ENCODE measurements around the gene SLC25A34. TPM values are rescaled to one million over a fixed set of nuclear protein-coding genes. Genes with fewer than 3 reads are reported as not detected.
"Not testable (repeated sequence)": the region's sequence is repeated elsewhere in the genome, so short reads cannot be mapped to it uniquely, and the experiment has no call there.

Gene SLC25A34
- total RNA-seq, 4 donors from 2014 or later, result 12.9 to 73.3 (median 36.2) TPM

- Histone ChIP-seq H3K36me3 (no peaks in the 10 kb centered on the region), H3K27ac (no peak overlapping the region), H3K9me3 (no peaks in the 10 kb centered on the region), H3K4me3 (no peak overlapping the region), H3K4me1 (peaks cover 0 to 20% (median 2%) of the 10 kb centered on the region in 4 donors), H3K27me3 (no peaks in the 10 kb centered on the region)
- no peak for DNase-seq
- in situ Hi-C loops (cut with MboI; ENCODE audit: low pct_ligation_motif_present in 1 of 4, low pct_unique_long_range_greater_than_20kb in 1 of 4, low sequenced_read_pairs in 3 of 4), result no loop called here
- intact Hi-C loops (cut with DNase I; ENCODE audit: low total_unique reads), result no loop called here
- TF ChIP-seq POLR2A (IDR thresholded peaks at IDR 0.05) (no peak), POLR2AphosphoS5 (IDR thresholded peaks at IDR 0.05) (no peak), EP300 (IDR thresholded peaks at IDR 0.05; ENCODE audit: low read depth) (no peak), CTCF (IDR thresholded peaks at IDR 0.05) (no peak)
- 72 to 78% methylated on average over 5 of the region's 5 CpGs for WGBS, 2 donors (ENCODE audit: low coverage in 1 of 2)
These were observed 43.9 kb upstream of the SLC25A34 start for GRCh38 chr1:15692121-15692682.

DNA sequence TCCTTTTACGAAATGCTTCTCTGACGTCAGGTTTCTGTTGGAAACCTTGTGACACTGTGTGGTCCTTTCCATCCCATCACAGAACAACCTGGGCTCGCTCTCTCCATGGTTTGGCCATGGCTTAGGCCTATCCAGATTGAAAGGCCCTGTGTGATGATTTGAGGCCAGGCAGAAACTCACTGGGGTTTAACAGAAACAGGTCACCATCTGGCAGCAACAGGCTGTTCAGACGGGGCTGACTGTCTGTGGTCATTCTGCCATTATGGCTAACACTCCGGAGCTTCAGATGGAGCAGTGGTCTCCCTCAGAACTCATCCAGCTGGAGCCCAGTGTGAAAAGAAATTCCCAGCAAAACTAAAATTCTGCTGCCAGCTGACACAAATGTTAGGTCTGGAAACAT, 42.7 kb upstream of the SLC25A34 start:
- H3K4me3 ChIP-seq, result no peak overlapping the region
- H3K36me3 ChIP-seq, result no peaks in the 10 kb centered on the region
- in situ Hi-C loops (cut with MboI; ENCODE audit: low pct_ligation_motif_present in 1 of 4, low pct_unique_long_range_greater_than_20kb in 1 of 4, low sequenced_read_pairs in 3 of 4) (no loop called here), intact Hi-C loops (cut with DNase I; ENCODE audit: low total_unique reads) (no loop called here)
- WGBS, 2 donors (ENCODE audit: low coverage in 1 of 2), result 89% methylated on average over 5 of the region's 5 CpGs; no CpG with 5 or more reads in 1 of the 2 donors
- TF ChIP-seq POLR2AphosphoS5 (IDR thresholded peaks at IDR 0.05) (no peak), CTCF (IDR thresholded peaks at IDR 0.05) (no peak), EP300 (IDR thresholded peaks at IDR 0.05; ENCODE audit: low read depth) (no peak), POLR2A (IDR thresholded peaks at IDR 0.05) (no peak)
- H3K4me1 ChIP-seq, result peaks cover 0 to 30% (median 4%) of the 10 kb centered on the region in 4 donors
- no peak overlapping the region for H3K27ac ChIP-seq
- H3K27me3 ChIP-seq, result no peaks in the 10 kb centered on the region
- no peak for DNase-seq
- no peaks in the 10 kb centered on the region for H3K9me3 ChIP-seq

GRCh38 chr1:15696956-15697521, 39.0 kb upstream of the SLC25A34 start:
- in situ Hi-C loops (cut with MboI; ENCODE audit: low pct_ligation_motif_present in 1 of 4, low pct_unique_long_range_greater_than_20kb in 1 of 4, low sequenced_read_pairs in 3 of 4), result no loop called here
- peak; percentile 44 for DNase-seq
- H3K4me3 ChIP-seq, result no peak overlapping the region
- WGBS, 2 donors (ENCODE audit: low coverage in 1 of 2), result 52 to 70% methylated on average over 8 to 10 of the region's 10 CpGs
- H3K36me3 ChIP-seq, result no peaks in the 10 kb centered on the region
- peak overlapping the region; percentile 39 to 61 (median 47) for H3K27ac ChIP-seq
- H3K27me3 ChIP-seq, result no peaks in the 10 kb centered on the region
- TF ChIP-seq POLR2A (IDR thresholded peaks at IDR 0.05) (no peak), POLR2AphosphoS5 (IDR thresholded peaks at IDR 0.05) (no peak), EP300 (IDR thresholded peaks at IDR 0.05; ENCODE audit: low read depth) (no peak), CTCF (IDR thresholded peaks at IDR 0.05) (no peak)
- no peaks in the 10 kb centered on the region for H3K9me3 ChIP-seq
- intact Hi-C loops (cut with DNase I; ENCODE audit: low total_unique reads), result no loop called here
- H3K4me1 ChIP-seq, result peaks cover 0 to 31% (median 8%) of the 10 kb centered on the region in 4 donors

DNA sequence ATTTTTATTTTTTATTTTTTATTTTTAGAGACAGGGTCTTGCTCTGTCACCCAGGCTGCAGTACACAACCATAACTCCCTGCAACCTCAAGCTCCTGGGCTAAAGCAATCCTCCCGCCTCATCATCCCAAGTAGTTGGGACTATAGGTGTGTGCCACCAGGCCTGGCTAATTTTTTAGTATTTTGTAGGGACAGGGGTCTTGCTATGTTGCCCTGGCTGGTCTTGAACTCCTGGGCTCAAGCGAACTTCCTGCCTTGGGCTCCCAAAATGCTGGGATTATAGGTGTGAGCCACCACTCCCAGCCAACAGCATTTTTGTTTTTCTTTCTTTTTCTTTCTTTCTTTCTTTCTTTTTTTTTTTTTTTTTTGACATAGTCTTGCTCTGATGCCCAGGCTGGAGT, 37.9 kb upstream of the SLC25A34 start:
- Histone ChIP-seq H3K27ac (no peak overlapping the region), H3K4me3 (no peak overlapping the region), H3K27me3 (no peaks in the 10 kb centered on the region), H3K9me3 (no peaks in the 10 kb centered on the region), H3K36me3 (no peaks in the 10 kb centered on the region), H3K4me1 (peaks cover 5 to 36% (median 13%) of the 10 kb centered on the region in 4 donors)
- TF ChIP-seq EP300 (IDR thresholded peaks at IDR 0.05; ENCODE audit: low read depth) (no peak), POLR2AphosphoS5 (IDR thresholded peaks at IDR 0.05) (no peak), CTCF (IDR thresholded peaks at IDR 0.05) (no peak), POLR2A (IDR thresholded peaks at IDR 0.05) (no peak)
- in situ Hi-C loops (cut with MboI; ENCODE audit: low pct_ligation_motif_present in 1 of 4, low pct_unique_long_range_greater_than_20kb in 1 of 4, low sequenced_read_pairs in 3 of 4) (no loop called here), intact Hi-C loops (cut with DNase I; ENCODE audit: low total_unique reads) (no loop called here)
- WGBS, 2 donors (ENCODE audit: low coverage in 1 of 2), result 97 to 100% methylated on average over 1 to 2 of the region's 2 CpGs
- DNase-seq, result no peak

DNA sequence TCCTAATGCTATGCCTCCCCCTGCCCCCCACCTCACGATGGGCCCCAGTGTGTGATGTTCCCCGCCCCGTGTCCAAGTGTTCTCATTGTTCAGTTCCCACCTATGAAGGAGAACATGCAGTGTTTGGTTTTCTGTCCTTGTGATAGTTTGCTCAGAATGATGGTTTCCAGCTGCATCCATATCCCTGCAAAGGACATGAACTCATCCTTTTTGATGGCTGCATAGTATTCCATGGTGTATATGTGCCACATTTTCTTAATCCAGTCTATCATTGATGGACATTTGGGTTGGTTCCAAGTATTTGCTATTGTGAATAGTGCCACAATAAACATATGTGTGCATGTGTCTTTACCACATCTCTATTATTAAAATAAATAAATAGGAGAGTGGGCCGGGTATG, 36.7 kb upstream of the SLC25A34 start:
- H3K27me3 ChIP-seq; in situ Hi-C loops (cut with MboI; ENCODE audit: low pct_ligation_motif_present in 1 of 4, low pct_unique_long_range_greater_than_20kb in 1 of 4, low sequenced_read_pairs in 3 of 4); H3K36me3 ChIP-seq; H3K4me3 ChIP-seq; H3K27ac ChIP-seq; DNase-seq; intact Hi-C loops (cut with DNase I; ENCODE audit: low total_unique reads); H3K9me3 ChIP-seq: not testable (repeated sequence)
- 83 to 93% methylated on average over 2 to 4 of the region's 4 CpGs for WGBS, 2 donors (ENCODE audit: low coverage in 1 of 2)
- H3K4me1 ChIP-seq, result peaks cover 11 to 47% (median 23%) of the 10 kb centered on the region in 4 donors
